Jurkat, Clone E6-1 (cell line): ENCODE results near the gene APOBEC4. TPM values are rescaled to one million over a fixed set of nuclear protein-coding genes. Genes with fewer than 3 reads are reported as not detected.
"Not testable (repeated sequence)": the region's sequence is repeated elsewhere in the genome, so short reads cannot be mapped to it uniquely, and the experiment has no call there.

Experiments
- DNase-seq: peaks from one replicate; pipeline ENCODE4 v3.0.0-alpha.2; 2011; ENCODE audit warnings: low read depth, low spot score
- H3K4me3 ChIP-seq: 2 replicates; pipeline ENCODE4 v1.5.1; 2011; ENCODE audit warnings: mild to moderate bottlenecking, low read length, control low read depth, moderate library complexity
- polyA plus RNA-seq: library from polyadenylated mRNA; unstranded; fragments of >200 nt; gene quantifications from one replicate; pipeline ENCODE4 v1.2.1, GENCODE V29; 2012; ENCODE audit warnings: missing spikeins; ENCODE audit not compliant: insufficient read length, insufficient read depth

APOBEC4 gene, protein sequence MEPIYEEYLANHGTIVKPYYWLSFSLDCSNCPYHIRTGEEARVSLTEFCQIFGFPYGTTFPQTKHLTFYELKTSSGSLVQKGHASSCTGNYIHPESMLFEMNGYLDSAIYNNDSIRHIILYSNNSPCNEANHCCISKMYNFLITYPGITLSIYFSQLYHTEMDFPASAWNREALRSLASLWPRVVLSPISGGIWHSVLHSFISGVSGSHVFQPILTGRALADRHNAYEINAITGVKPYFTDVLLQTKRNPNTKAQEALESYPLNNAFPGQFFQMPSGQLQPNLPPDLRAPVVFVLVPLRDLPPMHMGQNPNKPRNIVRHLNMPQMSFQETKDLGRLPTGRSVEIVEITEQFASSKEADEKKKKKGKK
- not detected for polyA plus RNA-seq

DNA sequence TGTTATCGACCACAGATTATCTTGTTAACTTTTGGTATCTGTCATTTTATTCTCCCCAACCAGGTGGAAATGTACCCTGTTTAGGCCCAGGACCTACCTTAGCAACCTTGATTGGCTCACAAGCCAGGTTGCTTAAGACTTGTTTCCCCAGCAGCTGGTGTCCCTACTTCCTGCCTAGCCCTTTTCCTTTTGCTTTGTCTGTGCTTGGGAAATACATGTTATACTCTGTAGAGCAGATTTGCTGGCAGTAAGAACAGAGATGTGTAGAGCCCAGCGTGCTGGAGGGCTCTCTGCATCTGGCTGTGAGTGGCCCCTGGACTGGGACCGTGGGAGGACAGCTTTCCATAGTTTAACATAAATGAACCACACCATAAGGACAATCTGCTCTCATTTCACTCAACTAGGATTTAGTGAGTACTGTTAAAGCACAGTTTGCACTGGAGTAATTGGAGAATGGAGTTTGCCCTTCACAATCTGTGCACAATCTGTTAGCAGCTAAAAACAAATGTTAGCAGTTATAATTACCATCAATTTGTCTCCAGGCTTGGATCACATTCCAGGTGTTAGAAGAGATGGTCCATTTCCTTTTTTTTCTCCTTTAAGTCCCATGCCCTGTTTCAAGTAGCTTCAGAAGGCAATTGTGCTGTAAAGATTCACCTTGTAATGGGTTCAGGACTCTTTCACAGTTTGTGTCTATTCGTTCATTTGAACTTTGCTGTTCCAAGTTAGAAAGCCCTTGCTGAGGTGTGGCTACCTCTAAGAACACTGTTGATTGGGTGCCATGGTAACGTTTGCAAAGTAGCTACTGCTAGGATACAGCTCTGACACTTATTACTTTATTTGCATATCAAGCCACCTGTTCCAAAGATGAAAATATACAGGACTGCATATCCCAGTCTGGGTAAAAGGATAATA is at the start of gene APOBEC4:
TSS of gene APOBEC4 (minus strand) at position 770 of the 915 bp plus-strand sequence. CDS start 4,535 bp downstream, outside the sequence.
- H3K4me3 ChIP-seq = no peak within 1 kb of the TSS
- no peak for DNase-seq

DNA sequence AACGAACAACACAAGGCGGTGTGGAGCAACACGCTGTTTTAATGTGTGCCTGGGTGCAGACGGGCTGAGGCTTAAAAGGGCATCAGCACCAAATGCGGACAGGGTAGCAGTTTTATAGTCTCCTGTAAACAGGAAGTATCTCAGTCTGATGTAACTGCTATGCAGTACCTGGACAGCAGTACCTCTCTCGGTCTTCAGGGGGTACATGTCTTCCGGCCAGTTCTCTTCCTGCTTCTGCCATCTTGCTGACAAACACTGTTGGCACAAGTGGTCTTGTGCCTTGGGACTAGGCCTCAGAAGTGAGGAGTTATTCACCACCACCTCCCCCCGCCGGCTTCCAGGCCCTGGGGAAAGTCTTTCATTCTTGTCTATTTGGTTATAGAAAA is 49.7 kb upstream of the APOBEC4 start:
- DNase-seq = no peak
- H3K4me3 ChIP-seq = no peak overlapping the region

DNA sequence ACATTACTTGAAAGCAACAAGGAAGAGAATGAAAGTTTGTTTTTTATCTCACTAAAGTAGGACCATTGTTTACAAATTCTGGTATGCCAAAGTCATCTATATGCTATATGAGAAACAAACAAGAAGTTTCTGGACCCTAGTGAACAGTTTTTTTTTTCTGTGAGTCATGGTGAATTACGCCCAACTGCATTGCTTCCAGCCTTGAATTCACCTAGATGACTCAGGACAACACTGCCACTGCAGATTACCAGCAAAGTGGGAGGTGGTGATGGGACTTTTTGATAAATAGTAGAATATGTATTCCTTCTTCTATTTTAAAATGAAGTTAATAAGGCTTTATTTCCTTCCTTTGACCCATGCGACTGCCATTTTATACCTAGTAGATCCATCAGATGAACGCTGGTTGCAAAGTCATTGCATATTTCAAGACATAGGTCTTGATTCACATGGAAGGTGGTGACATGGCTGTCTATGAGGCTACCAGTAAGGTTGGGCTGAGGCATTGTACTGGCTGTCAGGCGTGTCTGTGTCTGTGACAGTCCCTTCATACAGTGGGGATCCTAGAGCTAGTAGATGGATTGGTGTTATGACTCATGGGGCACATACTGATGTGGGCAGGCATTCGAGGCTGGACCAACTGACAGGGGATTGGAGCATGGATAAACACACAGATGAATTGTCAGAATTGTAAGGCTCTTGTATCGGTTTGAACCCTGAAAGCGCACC is 49.1 kb upstream of the APOBEC4 start:
- DNase-seq = no peak
- H3K4me3 ChIP-seq = no peak overlapping the region

DNA sequence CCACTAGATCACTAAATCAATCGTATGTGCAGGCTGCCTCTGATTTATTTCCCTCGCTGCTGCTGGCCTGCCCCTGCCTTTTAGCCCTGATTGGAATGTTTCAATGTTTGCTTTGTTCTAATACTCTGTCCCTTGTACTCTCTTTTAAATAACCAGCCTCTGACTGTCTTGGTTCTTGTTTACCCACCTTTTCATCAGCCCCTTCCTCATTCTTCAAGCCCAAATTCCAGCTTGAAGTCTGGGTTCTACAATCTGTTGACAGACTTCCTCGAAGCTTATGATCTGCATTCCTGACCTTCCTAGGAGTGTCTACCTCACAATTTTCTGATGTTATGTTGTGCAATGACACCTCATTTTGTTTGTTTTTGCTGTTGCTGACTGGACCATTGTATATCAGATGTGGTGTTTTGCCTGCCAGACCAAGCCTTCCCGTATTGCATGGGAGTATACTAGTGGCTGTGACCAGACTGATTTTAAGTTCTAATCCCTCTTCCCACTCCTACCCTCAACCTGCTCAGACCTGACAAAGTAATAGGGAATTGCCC is 46.6 kb upstream of the APOBEC4 start:
- DNase-seq = no peak
- no peak overlapping the region for H3K4me3 ChIP-seq

DNA sequence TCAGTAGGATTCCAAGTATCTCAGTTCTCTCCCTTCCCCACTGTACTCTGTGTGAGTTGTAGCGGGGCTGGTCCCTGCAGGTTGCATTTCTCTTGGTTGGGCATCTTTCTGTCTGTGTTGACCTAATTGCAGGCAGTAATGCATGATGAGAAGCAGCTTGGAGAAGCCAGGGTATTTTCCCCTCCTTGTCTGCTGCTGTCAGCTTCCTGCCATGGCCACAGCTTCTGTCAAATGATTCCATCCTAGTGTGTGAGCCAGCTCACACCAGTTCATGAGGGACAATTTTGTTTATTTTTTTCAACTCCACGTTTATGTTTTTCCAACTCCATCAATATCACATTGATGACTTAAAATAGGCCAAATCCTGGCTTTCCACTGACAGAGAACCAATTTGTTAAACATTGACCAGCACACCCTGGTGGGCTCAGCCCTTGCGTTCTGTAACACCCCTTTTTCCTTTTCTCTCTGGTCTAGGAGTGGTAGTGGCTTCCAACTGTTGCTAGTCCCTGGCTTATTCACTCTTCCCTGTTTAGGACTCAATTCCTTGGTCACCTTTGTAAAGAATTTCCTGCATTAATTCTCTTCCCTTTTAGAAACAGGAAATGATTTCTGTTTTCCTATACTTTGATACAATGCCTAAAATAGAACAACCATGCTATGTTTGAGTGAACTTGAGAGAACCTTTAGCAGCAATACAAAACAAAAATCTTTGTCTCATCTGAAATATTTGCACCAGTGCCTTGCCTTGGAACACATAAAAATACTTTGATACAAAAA is 44.9 kb upstream of the APOBEC4 start:
- DNase-seq = no peak

DNA sequence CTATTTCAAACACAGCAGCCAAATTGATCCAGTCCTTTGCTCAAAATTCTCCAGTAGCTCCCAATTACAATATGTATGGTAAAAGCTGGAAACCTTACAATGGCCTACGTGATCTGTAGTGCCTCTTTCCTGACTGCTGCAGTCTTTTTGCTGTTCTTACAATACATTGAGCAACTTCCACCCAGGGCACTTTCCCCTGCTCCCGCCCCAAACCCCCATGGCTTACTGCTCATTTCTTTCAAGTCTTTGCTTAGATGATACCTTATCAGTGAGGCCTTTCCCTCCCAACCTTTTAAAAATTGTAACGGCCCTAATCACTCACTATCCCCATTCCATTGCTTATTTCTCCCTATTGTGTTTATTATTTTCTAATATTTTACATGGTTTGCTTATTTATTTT is 43.9 kb upstream of the APOBEC4 start:
- H3K4me3 ChIP-seq = no peak overlapping the region
- no peak for DNase-seq

More for the DNA sequence above, 44.9 kb upstream of the APOBEC4 start:
- no peak overlapping the region for H3K4me3 ChIP-seq

DNA sequence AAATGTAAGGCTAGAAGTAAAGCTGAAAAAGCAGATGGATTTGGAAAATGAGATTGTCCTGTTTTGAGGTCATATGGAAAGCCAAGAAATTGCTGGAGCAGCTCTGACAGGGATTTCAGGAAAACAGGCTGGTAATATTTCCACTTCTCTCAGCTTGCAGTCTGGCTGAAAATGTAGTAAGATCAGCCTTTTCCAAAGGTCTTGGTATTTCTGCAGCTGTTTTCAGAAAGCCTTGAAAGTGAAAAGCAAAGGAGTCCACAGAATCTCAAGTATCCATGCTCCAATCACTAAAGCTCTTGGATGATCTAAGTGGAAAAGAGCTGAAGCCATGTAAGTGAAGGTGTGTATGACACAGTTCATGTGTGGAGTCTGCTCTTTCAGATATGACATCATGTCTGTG is 41.6 kb upstream of the APOBEC4 start:
- no peak overlapping the region for H3K4me3 ChIP-seq
- DNase-seq = no peak

DNA sequence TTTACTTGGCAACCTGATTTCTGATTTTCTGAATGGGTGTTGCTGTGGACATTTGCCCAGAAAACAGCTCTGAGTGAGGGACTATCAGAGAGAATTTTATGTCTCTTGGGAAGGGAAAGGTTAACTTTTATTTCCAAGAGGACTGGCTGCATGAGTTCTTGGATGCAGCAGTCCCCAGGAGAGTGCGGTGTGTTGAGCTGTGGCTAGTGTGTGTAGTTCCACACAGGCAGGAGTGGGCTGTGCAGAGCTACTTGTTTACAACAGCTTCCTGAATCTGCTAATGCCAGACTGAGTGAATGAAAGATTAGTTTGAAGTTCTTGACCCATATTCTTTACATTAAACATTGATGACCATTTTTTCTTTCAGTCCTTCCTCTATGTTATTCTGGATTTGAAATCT is 41.0 kb upstream of the APOBEC4 start:
- DNase-seq = no peak
- H3K4me3 ChIP-seq = no peak overlapping the region

DNA sequence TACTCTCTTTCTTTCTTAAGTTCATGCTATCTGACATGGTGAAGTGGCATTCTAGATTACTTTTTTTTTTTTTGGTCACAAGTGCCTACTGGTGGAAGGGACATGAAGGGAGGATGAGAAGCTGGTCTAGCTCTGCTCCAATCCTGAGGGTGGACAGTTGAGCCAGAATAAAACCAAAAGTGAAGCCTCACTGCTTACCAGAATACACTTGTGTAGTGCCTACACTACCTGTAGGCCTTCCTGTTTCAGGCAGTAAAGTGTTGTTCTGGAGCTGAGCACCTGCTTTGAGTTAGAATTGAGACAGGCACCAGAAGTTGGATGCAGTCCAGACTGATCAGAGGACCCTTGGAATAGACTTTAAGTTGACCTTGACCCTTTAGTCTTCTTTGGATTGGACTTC is 40.4 kb upstream of the APOBEC4 start:
- H3K4me3 ChIP-seq = no peak overlapping the region
- no peak for DNase-seq

DNA sequence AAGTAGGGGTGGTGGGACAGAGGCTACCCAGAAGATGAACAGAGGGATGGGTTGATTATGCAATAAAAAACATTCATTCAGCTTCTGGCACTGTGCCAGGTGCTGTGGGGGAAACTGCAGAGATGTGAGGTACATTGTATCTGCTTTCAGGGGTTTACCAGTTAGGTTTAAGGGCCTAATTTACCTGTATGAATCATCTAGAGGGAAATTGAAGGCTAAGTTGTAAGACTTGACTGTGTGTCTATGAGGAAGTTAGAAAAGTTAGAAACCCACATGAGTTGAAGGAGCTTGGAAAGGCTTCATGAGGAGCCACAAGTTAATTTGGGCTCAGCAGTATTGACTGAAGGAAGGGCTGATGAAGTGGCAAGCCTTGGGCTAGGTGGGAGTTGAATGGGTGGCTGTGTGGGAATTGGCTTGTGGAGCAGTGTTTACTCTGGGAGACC is 36.7 kb upstream of the APOBEC4 start:
- H3K4me3 ChIP-seq = no peak overlapping the region
- DNase-seq = no peak

DNA sequence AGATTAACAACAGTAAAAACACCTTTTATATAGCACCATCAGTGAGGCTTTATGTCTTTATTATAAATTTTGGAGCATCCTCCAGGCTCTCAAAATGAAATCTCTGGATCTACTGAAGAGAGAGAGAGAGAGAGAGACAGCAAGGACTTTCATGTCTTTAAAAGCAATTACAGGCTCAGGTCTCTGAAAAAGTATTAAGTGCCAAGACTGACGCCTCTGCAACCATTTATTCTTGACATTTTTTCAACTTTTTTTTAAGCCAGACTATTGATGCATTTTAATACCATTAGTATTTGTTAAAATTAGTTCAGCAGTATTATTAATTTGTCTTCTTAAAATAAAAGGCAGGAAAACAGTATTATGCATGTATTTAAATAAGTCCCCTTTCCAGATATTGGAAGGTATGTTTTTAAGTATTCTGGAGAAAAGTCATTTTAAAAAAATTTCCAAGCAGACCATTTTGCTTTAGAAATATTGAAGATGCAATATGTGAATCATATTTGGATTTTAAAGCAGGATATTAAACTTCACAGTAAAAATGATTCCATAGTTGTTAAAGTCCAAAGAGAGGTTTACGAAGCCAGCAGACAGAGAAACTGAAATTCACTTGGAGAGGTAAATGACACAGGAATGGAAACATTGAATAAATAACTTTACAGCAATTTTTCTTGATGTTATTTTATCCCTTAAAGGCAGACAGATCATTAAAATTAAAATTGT is 35.4 kb upstream of the APOBEC4 start:
- DNase-seq = no peak
- no peak overlapping the region for H3K4me3 ChIP-seq

DNA sequence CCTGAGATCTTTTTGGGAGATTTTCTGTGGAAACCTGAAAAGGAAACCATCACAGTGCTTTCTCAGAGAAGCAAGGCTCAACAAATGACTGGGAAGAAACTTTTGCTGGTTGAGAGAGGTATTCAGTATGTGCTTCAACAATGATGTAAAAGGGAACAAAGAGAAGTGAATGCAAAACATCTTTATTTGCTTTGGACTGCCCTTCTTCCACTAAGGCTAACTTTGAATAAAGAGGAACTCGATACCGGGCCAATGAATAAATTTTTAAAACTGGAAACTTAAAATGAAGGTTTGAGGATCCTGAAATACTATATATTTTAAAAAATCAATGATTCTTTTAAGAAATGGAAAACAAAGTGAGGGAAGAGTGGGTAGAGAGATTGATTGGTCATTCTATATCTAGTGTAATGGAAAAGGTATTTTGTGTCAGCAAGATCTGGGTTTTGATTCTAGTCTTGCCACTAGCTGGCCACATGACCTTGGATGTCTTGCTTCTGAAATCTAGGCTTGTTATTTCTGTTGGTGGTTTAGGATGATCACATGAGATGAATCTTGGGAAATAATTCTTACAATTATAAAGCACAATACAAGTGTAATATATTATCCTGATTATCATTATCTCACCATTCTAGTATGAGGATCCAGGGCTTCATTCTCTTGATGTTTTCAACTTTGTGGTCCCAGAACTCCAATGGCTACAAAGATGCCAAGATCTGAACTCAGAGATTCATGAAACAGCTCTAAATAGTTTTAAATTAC is 34.6 kb upstream of the APOBEC4 start:
- no peak overlapping the region for H3K4me3 ChIP-seq

DNA sequence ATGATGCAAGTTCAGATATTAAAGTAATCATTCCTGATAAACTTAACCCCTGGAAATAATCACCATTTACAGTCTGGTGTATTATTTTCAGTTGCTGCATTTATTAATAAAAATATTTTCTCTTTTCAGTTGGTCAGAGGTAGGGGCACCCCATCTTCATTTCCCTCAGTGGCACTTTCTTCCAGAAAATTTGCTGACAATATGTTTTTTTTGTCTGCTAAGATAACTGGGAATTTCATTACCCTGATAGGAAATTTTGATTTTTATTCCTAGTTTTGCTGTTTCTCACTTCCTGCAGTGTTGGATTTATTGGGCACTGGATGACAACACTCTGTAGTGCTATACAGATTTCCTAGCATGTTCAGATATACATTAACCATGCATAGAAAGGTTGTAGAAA is 33.1 kb upstream of the APOBEC4 start:
- H3K4me3 ChIP-seq = no peak overlapping the region
- DNase-seq = no peak

More for the DNA sequence above, 34.6 kb upstream of the APOBEC4 start:
- DNase-seq = no peak

DNA sequence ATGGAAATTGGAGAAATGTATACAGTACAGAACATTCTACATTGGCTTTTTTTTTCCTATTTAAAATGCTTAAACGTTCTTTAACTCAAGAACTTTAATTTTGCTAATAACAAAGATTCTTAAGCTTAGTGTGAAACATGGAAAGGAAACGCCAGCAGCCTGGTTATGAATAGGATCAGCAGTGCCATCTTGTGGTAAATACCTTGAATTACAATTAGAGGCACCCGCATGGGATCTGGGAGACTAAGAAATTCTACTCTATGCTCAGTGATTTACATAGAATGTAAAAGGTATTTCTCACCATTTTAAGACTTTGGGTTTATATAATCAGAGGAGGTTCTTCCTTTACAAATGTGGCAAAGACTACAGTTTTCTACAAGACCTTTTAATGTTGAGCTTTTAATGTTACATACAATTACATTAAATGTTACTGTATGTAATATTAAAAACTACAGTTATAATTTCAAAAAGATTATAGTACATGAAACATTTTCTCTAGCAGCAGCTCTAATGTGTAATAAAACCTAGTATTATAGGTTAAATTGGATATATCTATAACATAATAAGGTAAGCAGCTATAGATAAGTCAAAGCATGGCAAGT is 32.1 kb upstream of the APOBEC4 start:
- H3K4me3 ChIP-seq = no peak overlapping the region
- peak; percentile 48 for DNase-seq

DNA sequence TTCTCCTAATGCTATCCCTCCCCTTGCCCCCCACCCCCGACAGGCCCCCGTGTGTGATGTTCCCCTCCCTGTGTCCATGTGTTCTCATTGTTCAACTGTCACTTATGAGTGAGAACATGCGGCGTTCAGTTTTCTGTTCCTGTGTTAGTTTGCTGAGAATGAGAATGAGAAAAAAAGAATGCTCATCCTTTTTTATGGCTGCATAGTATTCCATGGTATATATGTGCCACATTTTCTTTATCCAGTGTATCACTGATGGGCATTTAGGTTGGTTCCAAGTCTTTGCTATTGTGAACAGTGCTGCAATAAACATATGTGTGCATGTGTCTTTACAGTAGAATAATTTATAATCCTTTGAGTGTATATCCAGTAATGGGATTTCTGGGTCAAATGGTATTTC is 26.2 kb upstream of the APOBEC4 start:
- H3K4me3 ChIP-seq, DNase-seq: not testable (repeated sequence)

DNA sequence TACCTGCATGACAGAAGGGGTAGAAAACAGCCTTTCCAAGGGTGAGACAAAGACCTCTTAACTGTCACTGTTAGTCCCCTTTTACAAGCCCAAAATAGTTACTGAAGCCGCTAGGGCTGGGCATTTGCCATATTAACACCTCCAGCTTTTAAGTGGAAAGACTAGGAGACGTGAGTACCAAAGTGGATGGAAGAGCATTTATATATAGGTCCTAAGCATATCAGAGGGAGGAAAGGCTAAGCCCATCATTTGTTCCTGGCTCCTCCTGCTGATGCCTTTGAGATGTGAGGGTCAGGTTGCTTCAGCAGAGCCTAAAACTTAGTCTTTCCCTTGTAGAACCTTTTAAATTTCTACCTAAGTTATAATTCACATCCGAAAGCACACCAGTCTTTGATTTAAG is 25.7 kb upstream of the APOBEC4 start:
- no peak overlapping the region for H3K4me3 ChIP-seq
- no peak for DNase-seq
